IMR-90 (cell line): ENCODE measurements around the gene CTDP1. TPM values are rescaled to one million over a fixed set of nuclear protein-coding genes. Genes with fewer than 3 reads are reported as not detected.

Source experiments
- ATAC-seq: fragments of 200-7000 bp; cut with Tn5 transposase; 2 replicates; pipeline ENCODE4 v1.9.1; 2020; ENCODE audit warnings: low read depth, mild to moderate bottlenecking, moderate library complexity
- BruUV-seq: library from RNA; stranded (reverse); fragments of 400-500 nt; replicated peaks from 2 replicates; lab custom pipeline; 2021; lab: Mats Ljungman, UMichigan
- CTCF ChIA-PET: fragments of 300-600 bp; formaldehyde crosslinking; extraction: SDS; loops from one replicate; lab custom pipeline; 2021; ENCODE audit warnings: antibody characterized with exemption; lab: Yijun Ruan, JAX
- POLR2A ChIA-PET: fragments of 300-600 bp; sonication (Branson Sonifier 250); formaldehyde crosslinking; loops from one replicate; lab custom pipeline; 2022; ENCODE audit warnings: antibody characterized with exemption; ENCODE audit not compliant: unreplicated experiment; lab: Charles Lee
- DNase-seq: peaks from one replicate; pipeline ENCODE4 v3.0.0; 2013
- H2AFZ ChIP-seq: replicated peaks from 2 replicates; pipeline ENCODE3; 2013; ENCODE audit warnings: low read length, mild to moderate bottlenecking; ENCODE audit not compliant: poor library complexity
- H2AK5ac ChIP-seq: 2 replicates; pipeline ENCODE4 v1.6.1; 2013; ENCODE audit warnings: low read depth, low read length, inconsistent platforms
- H2AK9ac ChIP-seq: replicated peaks from 2 replicates; pipeline ENCODE3; 2013; ENCODE audit warnings: mild to moderate bottlenecking, low read depth, low read length, moderate library complexity; ENCODE audit not compliant: poor library complexity
- H2BK120ac ChIP-seq: 2 replicates; pipeline ENCODE4 v1.6.1; 2013; ENCODE audit warnings: low read depth, low read length, inconsistent platforms
- H2BK15ac ChIP-seq: 3 replicates; pipeline ENCODE4 v1.6.1; 2013; ENCODE audit warnings: low read depth, low read length, inconsistent platforms
- H2BK20ac ChIP-seq: 2 replicates; pipeline ENCODE4 v1.6.1; 2013; ENCODE audit warnings: low read depth, mild to moderate bottlenecking, inconsistent platforms, low read length, moderate library complexity
- H2BK5ac ChIP-seq: 2 replicates; pipeline ENCODE4 v1.6.1; 2013; ENCODE audit warnings: mild to moderate bottlenecking, low read depth, low read length, inconsistent platforms; ENCODE audit not compliant: poor library complexity, severe bottlenecking
- H3K14ac ChIP-seq: replicated peaks from 2 replicates; pipeline ENCODE4 v1.6.1; 2013; ENCODE audit warnings: low read depth, low read length, inconsistent platforms
- H3K18ac ChIP-seq: 2 replicates; pipeline ENCODE4 v1.6.1; 2013; ENCODE audit warnings: low read depth, low read length, control low read depth
- H3K23ac ChIP-seq: 2 replicates; pipeline ENCODE4 v1.6.1; 2013; ENCODE audit warnings: low read depth, low read length, inconsistent platforms
- H3K27ac ChIP-seq: 2 replicates; pipeline ENCODE4 v1.5.1; 2013; ENCODE audit warnings: mild to moderate bottlenecking, control low read depth, low read length; ENCODE audit not compliant: insufficient read depth
- H3K27me3 ChIP-seq: 2 replicates; pipeline ENCODE4 v1.6.1; 2013; ENCODE audit warnings: low read length; ENCODE audit not compliant: control insufficient read depth, insufficient read depth
- H3K36me3 ChIP-seq: 2 replicates; pipeline ENCODE4 v1.6.1; 2013; ENCODE audit warnings: low read length, mixed read lengths; ENCODE audit not compliant: control insufficient read depth, insufficient read depth
- H3K4ac ChIP-seq: 2 replicates; pipeline ENCODE4 v1.6.1; 2013; ENCODE audit warnings: low read depth, low read length, inconsistent platforms
- H3K4me1 ChIP-seq: 2 replicates; pipeline ENCODE4 v1.6.1; 2013; ENCODE audit warnings: low read length, mixed read lengths; ENCODE audit not compliant: control insufficient read depth, insufficient read depth
- H3K4me2 ChIP-seq: 2 replicates; pipeline ENCODE4 v1.6.1; 2013; ENCODE audit warnings: low read depth, mild to moderate bottlenecking, control low read depth, low read length, moderate library complexity
- H3K4me3 ChIP-seq: 2 replicates; pipeline ENCODE4 v1.5.1; 2013; ENCODE audit warnings: low read depth, mild to moderate bottlenecking, control low read depth, low read length, moderate library complexity; ENCODE audit not compliant: insufficient read depth
- H3K56ac ChIP-seq: 2 replicates; pipeline ENCODE4 v1.6.1; 2013; ENCODE audit warnings: low read length, inconsistent platforms; ENCODE audit not compliant: insufficient read depth; ENCODE audit errors: extremely low read depth
- H3K79me1 ChIP-seq, 2 experiments: 2 replicates each; pipeline ENCODE4 v1.6.1; 2013; ENCODE audit warnings: low read length in 2 of 2, inconsistent platforms in 1 of 2, low read depth in 1 of 2
- H3K9ac ChIP-seq: 2 replicates; pipeline ENCODE4 v1.6.1; 2013; ENCODE audit warnings: low read depth, low read length, control low read depth
- H3K9me1 ChIP-seq: 2 replicates; pipeline ENCODE4 v1.6.1; 2013; ENCODE audit warnings: low read length, inconsistent platforms; ENCODE audit not compliant: insufficient read depth
- H3K9me3 ChIP-seq: 2 replicates; pipeline ENCODE4 v1.6.1; 2013; ENCODE audit warnings: low read length; ENCODE audit not compliant: control insufficient read depth, insufficient read depth
- H4K20me1 ChIP-seq: 2 replicates; pipeline ENCODE4 v1.6.1; 2013; ENCODE audit warnings: low read length, inconsistent platforms; ENCODE audit not compliant: insufficient read depth
- H4K5ac ChIP-seq: 2 replicates; pipeline ENCODE4 v1.6.1; 2013; ENCODE audit warnings: mild to moderate bottlenecking, low read depth, low read length, control low read depth
- H4K8ac ChIP-seq, 2 experiments: 2 replicates each; pipeline ENCODE4 v1.6.1; 2013; ENCODE audit warnings: low read depth in 2 of 2, low read length in 2 of 2, control low read depth in 1 of 2, inconsistent platforms in 1 of 2
- H4K91ac ChIP-seq: 2 replicates; pipeline ENCODE4 v1.6.1; 2013; ENCODE audit warnings: low read depth, low read length, inconsistent platforms; ENCODE audit not compliant: insufficient read depth
- CEBPB ChIP-seq: IDR thresholded peaks from 2 replicates; pipeline ENCODE4 v1.6.1; 2012; ENCODE audit warnings: low read depth, low read length, improper control_type of control experiment
- CHD1 ChIP-seq: IDR thresholded peaks from 2 replicates; pipeline ENCODE4 v1.6.1; 2012; ENCODE audit warnings: low read depth, low read length, improper control_type of control experiment
- MAFK ChIP-seq: IDR thresholded peaks from 2 replicates; pipeline ENCODE4 v1.6.1; 2012; ENCODE audit warnings: low read depth, low read length, improper control_type of control experiment
- MAZ ChIP-seq: IDR thresholded peaks from 2 replicates; pipeline ENCODE4 v1.6.1; 2012; ENCODE audit warnings: low read depth, mild to moderate bottlenecking, low read length, improper control_type of control experiment, moderate library complexity, borderline replicate concordance
- NFE2L2 ChIP-seq: fragments of 150-350 bp; IDR thresholded peaks from 2 replicates; pipeline ENCODE4 v1.6.1; 2016; ENCODE audit warnings: low read depth, mild to moderate bottlenecking, low read length
- POLR2A ChIP-seq: IDR thresholded peaks from 2 replicates; pipeline ENCODE4 v1.6.1; 2012; ENCODE audit warnings: mild to moderate bottlenecking, low read depth, low read length
- RAD21 ChIP-seq: IDR thresholded peaks from 2 replicates; pipeline ENCODE4 v1.6.1; 2012; ENCODE audit warnings: low read length, improper control_type of control experiment
- RCOR1 ChIP-seq: IDR thresholded peaks from 2 replicates; pipeline ENCODE4 v1.6.1; 2012; ENCODE audit warnings: mild to moderate bottlenecking, low read length, improper control_type of control experiment; ENCODE audit not compliant: insufficient replicate concordance
- RFX5 ChIP-seq: IDR thresholded peaks from 2 replicates; pipeline ENCODE4 v1.8.0; 2012; ENCODE audit warnings: low read depth, mild to moderate bottlenecking, low read length, moderate library complexity
- SMC3 ChIP-seq: fragments of 150-350 bp; IDR thresholded peaks from 2 replicates; pipeline ENCODE4 v1.6.1; 2016; ENCODE audit warnings: low read depth, mild to moderate bottlenecking, antibody characterized with exemption, low read length, moderate library complexity
- WGBS, 2 experiments: methylation state at CpG; one replicate each; pipeline versions ENCODE4 v1.1.5 to v1.1.7; 2013; ENCODE audit warnings: missing lambda C conversion rate in 2 of 2; ENCODE audit not compliant: insufficient read length in 1 of 2; ENCODE audit errors: extremely low coverage in 2 of 2; 5-methylcytosine and 5-hydroxymethylcytosine counted together
- dilution Hi-C: fragments of 300-500 bp; cut with HindIII; formaldehyde crosslinking; loops from one replicate; pipeline ENCODE4 v1.14.3; 2018; ENCODE audit warnings: low sequenced_read_pairs; ENCODE audit not compliant: unreplicated experiment
- in situ Hi-C: fragments of 300-500 bp; cut with MboI; formaldehyde crosslinking; loops from 3 replicates; pipeline ENCODE4 v1.14.3; 2019; ENCODE audit warnings: low sequenced_read_pairs, inconsistent platforms, mixed read lengths
- intact Hi-C: fragments of 100-400 bp; cut with micrococcal nuclease; formaldehyde crosslinking; loops from 2 replicates; pipeline ENCODE4 v1.10.0; 2022
- polyA plus RNA-seq, 3 experiments: library from polyadenylated mRNA; depleted of rRNA; stranded (reverse); fragments of >200 nt; gene quantifications; 2 replicates each; pipeline ENCODE4 v1.2.3, GENCODE V29; 2012; ENCODE audit warnings: low replicate concordance in 1 of 3
- total RNA-seq: library from RNA; depleted of rRNA; stranded (reverse); fragments of >200 nt; gene quantifications from 2 replicates; pipeline ENCODE4 v1.2.3, GENCODE V29; 2012
- TF ChIP-seq, protein P1 (sequence below): fragments of 150-350 bp; IDR thresholded peaks from 2 replicates; pipeline ENCODE4 v1.6.1; 2016; ENCODE audit warnings: low read depth, mild to moderate bottlenecking, low read length, moderate library complexity, borderline replicate concordance
- TF ChIP-seq, protein P2 (sequence below): fragments of 150-350 bp; IDR thresholded peaks from 2 replicates; pipeline ENCODE4 v1.6.1; 2017; ENCODE audit warnings: mild to moderate bottlenecking, antibody characterized with exemption, low read length, low read depth

CTDP1 gene
- total and polyA plus RNA-seq, 2 of the 4 experiments (the other 2 are of a cell fraction), result 13.4 to 17.6 TPM

DNA sequence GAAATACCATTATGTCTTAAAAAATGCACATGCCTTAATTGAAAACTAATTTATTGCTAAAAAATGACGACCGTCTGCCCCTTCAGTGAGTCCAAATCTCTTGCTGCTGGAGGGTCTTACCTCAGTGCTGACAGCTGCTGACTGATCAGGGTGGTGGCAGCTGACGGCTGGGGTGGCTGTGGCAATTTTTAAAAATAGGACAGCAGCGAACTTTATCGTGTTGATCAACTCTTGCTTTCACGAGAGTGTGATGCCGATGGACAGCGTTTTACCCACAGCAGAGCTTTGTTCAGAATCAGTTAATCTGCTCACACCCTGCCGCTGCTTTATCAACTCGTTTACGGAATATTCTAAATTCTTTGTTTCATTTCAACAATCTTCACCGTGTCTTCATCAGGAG lies 21.2 kb upstream of the CTDP1 start:
- Histone ChIP-seq H3K9ac (no peak overlapping the region), H3K27me3 (peaks cover 62% of the 10 kb centered on the region), H3K4me1 (no peaks in the 10 kb centered on the region), H2AFZ (no peak overlapping the region), H3K4ac (no peak overlapping the region), H3K18ac (no peak overlapping the region), H2AK9ac (no peak overlapping the region), H2AK5ac (no peak overlapping the region), H4K91ac (no peak overlapping the region), H2BK5ac (no peak overlapping the region), H4K5ac (no peak overlapping the region), H3K27ac (no peak overlapping the region), H3K23ac (no peak overlapping the region), H2BK20ac (no peak overlapping the region), H2BK15ac (no peak overlapping the region), H3K9me1 (no peaks in the 10 kb centered on the region), H3K4me2 (no peak overlapping the region; the same call in 1 of the 2 replicates), H3K79me1 (no peaks in the 10 kb centered on the region), H3K9me3 (peaks cover 6% of the 10 kb centered on the region), H2BK120ac (no peak overlapping the region), H3K14ac (no peak overlapping the region), H3K56ac (no peak overlapping the region), H4K20me1 (no peaks in the 10 kb centered on the region), H3K4me3 (no peak overlapping the region), H4K8ac (no peak overlapping the region), H3K36me3 (no peaks in the 10 kb centered on the region)
- dilution Hi-C loops, result no loop called here
- ChIA-PET POLR2A (no interaction called here), CTCF (no interaction called here)
- DNase-seq (no peak), ATAC-seq (no peak)
- no peak for TF ChIP-seq RAD21
- no peak for TF ChIP-seq SMC3
- no peak for TF ChIP-seq RFX5
- TF ChIP-seq NFE2L2, result no peak
- no peak for TF ChIP-seq CHD1
- no peak for TF ChIP-seq RCOR1
- TF ChIP-seq POLR2A, result no peak
- TF ChIP-seq CEBPB, result no peak
- TF ChIP-seq, protein P1, sequence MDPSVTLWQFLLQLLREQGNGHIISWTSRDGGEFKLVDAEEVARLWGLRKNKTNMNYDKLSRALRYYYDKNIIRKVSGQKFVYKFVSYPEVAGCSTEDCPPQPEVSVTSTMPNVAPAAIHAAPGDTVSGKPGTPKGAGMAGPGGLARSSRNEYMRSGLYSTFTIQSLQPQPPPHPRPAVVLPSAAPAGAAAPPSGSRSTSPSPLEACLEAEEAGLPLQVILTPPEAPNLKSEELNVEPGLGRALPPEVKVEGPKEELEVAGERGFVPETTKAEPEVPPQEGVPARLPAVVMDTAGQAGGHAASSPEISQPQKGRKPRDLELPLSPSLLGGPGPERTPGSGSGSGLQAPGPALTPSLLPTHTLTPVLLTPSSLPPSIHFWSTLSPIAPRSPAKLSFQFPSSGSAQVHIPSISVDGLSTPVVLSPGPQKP, result no peak
- TF ChIP-seq MAFK, result no peak
- no peak for TF ChIP-seq MAZ
- TF ChIP-seq, protein P2, sequence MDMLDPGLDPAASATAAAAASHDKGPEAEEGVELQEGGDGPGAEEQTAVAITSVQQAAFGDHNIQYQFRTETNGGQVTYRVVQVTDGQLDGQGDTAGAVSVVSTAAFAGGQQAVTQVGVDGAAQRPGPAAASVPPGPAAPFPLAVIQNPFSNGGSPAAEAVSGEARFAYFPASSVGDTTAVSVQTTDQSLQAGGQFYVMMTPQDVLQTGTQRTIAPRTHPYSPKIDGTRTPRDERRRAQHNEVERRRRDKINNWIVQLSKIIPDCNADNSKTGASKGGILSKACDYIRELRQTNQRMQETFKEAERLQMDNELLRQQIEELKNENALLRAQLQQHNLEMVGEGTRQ, result no peak
- WGBS, 2 experiments, result 17% methylated on average over 8 of the region's 12 CpGs; no CpG with 5 or more reads in 1 of the 2 experiments
- in situ Hi-C loops, result no loop called here
- intact Hi-C loops, result no loop called here
- no TSS peak for BruUV-seq
